Activated CD4-positive, CD25-positive, alpha-beta regulatory T cell (primary cell): ENCODE data around the gene SLC24A3.

Experiments
- DNase-seq, 4 experiments: peaks; one replicate each; lab custom pipeline; 2025; lab: John Stamatoyannopoulos, UW

SLC24A3 gene

GRCh38 chr20:19427913-19428312, 215.5 kb downstream of the SLC24A3 start:
- no peak for DNase-seq

DNA sequence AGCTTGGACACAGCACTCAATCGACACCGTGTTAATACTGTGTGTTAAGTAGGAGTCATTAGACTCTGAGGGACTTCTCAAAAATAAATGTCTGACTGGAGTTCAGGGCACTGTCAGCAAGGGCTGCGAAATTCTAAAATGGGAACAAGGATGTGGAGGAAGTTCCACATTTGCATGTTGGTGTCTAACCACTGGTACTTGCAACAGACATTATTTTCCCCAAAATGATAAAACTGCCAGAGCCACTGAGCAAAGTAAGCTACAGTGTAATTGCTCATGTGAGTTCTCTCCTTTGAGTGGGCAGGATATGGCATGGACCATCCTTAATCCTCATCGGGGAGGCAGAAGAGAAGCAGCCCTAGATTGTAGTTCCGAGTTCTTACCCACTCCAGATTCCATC, 215.9 kb downstream of the SLC24A3 start:
- no peak for DNase-seq

DNA sequence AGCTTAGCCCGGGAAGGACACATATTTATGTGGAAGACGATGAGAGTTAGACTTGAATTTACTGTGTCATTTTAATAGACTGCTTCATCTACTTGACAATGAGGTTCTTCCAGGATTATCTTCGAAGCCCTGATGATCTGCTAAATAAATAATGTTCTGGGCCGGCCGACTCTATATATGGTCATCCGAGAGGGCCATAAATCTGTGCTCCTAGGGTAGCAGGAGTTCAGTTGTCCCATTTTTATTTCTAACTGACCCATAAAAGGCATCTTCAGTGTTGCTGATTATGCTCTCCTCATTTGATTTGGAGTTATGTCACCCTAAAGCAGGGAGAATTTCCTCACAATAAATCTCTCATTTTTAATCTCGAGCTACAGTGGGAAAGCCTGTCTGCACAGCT, 217.1 kb downstream of the SLC24A3 start:
- DNase-seq = no peak

DNA sequence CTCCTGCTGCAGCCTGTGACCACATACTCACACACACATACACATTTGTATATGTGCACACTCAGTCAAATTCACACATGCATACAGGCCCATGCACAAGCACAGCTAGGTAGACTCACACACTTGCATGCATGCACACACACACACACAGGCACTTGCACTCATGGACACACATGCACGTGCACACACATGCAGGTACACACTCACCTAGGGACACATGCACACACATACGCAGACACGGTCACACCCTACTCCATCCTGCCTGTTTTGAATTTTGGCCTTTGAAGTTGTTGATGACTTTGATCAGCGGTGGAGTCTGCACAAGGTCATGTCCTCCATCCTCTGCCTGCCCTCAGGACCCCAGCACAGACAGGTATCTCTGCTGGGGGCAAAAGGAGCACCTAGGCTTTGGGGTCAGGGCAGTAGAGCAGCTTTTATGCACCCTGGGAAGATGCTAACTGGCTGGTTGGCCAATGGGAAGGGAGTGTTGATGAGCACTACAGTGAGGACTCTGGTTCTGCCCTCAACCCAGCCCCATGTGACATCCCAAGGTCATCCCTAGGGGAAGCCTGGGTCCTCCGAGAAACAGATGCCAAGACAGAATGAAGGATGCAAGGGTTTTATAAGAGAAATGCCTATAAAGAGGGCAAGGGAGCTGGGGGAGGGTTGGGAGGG, 218.3 kb downstream of the SLC24A3 start:
- no peak for DNase-seq

DNA sequence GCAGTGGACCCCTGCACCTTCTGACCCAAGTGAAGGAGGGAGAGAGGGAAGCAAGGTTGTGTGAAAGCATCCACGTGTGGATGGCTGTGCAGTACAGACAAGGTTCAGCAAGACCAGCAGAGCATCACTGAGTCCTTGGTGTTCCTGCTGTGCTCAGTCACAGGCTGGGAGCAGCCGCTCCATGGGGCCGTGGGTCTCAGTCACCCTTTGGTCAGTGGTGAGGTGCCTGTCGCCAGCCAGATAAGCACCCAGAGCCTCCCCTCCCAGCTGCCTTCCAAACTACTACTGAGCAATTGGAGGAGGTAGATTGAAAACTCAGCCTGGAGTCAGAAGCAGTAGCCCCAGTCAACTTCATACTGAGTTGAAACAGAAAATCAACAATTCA, 218.9 kb downstream of the SLC24A3 start:
- no peak for DNase-seq

DNA sequence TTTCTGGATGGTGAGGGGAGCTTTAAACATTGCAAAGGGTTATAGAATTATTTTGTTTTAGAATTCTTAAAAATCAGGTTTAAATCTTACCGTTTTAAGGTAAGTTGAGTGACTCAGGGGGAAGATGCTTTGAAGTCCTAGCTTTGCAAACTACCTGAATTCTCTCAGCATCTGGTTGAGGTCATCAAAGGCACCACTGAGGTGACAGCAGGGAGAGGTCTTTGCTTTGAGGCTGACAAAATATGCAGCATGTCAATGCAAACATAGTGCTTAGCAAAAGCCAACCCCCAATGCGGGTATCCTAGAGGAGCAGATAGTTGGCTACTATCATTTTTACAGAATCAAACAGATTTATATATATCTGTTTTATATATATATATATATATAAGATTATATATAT, 219.5 kb downstream of the SLC24A3 start:
- DNase-seq = no peak

DNA sequence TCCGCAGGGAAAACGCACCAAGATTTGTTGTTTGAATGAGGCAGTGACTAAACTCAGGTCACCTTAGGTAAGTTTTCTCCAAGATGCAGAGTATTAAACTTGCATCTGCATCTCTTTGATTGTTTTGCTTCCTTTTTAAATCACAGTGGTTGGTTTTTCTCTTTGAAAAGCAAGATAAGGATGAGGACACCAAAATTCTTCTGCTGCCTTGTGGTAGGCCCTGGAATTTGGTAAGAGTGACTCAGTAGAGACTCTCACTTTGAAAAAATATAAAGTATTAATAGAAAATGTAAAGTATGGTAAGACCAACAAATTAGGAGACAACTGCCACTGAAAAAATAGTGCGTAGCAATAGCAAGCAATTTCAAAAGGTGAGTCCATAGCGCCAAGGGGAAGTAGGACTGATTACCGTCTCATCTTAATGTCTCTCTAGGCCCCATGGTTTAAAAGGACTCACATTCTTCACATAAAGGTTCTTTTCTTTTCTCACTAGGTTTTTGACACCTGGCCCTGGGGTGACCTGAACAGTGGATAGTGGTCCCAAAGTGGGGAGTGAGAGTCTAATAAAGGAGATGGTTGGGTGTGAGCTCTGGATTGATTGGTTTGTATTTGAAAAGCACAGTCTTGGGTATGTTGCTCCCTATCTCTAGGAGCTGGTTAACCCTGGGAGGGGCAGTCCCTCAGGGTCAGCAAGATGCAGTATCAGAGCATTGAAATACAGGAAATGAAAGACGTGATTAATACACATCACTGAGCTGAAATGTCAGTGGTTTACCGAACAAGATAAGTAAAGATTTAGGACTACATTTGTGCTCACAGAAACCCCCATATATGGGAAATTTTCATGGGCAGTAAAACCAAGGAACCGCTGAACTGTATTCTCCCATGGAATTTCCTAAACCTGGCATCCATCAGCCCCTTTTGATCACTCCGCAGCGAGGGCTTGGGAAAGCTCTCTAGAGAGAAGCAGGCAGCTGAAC, 221.2 kb downstream of the SLC24A3 start:
- DNase-seq = no peak

GRCh38 chr20:19435316-19435715, 222.9 kb downstream of the SLC24A3 start:
- DNase-seq = no peak

DNA sequence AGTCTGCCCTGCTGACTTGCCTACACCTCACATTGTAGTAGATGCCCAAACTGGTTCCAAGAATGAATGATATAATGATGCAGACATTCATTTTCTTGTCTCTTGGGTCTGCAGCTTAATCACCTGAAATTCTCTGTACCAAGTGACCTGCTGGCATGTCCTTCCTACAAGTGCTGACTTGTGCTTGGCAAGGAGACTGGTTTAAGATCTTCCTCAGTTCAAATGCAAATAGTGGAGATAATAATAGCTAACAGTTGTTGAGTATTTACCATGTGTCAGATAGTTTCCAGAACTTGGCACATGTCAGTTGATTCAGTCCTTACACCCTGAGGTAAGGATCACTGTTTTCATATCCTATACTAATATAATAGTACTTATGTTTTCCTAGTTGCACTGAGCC, 223.4 kb downstream of the SLC24A3 start:
- no peak for DNase-seq

DNA sequence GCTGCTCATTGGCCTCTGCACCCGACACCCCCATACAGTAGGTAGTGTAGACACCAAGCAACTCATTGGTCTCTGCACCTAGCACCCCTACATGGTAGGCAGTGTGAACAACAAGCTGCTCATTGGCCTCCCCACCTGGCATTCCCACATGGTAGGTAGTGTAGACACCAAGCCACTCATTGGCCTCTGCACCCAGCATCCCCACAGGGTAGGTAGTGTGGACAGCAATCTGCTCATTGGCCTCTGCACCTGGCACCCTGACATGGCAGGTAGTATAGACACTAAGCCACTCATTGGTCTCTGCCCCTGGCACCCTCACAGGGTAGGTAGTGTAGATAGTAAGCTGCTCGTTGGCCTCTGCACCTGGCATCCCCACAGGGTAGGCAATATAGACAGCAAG, 226.0 kb downstream of the SLC24A3 start:
- no peak for DNase-seq

DNA sequence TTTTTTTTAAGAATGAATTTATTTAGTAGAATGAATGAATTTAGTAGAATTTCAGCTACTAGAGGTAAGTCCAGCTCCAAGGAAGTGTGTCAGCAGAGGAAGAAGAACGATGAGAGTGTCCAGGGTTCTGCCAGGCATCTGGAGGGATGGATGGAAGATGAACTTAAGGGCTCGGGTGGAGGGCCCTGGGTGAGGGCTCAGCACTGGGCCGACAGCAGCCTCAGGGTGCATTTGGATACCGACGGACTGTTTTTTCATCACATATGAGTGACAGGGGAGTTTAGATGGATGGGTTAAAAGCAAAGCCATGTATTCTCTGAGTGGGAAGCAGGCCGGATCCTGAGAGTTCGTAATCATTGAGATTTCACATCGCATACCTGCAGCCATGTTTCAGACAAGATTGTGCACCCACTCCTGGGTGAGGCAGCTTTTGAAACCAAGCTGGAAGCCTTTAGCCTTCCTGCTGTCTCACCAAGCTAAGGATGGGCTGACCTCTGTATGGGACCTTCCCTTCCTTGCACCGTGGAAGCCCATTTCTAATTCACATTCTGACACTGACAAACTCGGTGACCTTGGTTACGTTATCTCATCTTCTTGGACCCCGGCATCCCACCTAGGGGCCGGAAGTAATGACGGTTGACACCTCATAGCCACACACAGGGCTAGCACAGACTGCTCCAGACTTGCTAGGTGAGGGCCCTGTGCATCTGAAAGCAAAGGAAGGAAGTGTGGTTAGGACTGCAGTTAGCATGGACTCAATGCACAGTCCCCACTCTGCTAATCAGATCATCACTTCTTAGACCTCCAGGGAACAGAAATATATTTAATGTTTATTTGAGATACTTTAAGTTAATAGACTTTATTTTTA, 228.5 kb downstream of the SLC24A3 start:
- no peak for DNase-seq

DNA sequence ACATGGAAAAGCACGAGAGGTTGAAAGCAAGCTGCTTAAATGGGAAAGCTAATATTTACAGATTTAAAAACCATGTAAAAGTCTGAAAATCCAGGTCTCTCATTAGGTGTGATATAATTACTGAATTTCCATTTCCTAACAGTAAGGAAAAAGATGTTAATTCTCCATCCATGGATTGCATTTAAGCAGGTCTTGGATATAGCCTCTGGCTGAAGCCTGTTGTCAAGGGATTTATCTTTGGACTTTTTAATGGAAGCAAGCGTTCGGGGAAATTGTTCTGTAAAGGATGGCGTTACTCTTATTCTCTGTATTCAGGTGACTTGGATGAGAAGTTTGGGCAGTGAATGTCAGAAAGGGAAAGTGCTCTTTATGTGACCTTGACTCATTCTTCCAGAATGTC, 233.8 kb downstream of the SLC24A3 start:
- DNase-seq = no peak

DNA sequence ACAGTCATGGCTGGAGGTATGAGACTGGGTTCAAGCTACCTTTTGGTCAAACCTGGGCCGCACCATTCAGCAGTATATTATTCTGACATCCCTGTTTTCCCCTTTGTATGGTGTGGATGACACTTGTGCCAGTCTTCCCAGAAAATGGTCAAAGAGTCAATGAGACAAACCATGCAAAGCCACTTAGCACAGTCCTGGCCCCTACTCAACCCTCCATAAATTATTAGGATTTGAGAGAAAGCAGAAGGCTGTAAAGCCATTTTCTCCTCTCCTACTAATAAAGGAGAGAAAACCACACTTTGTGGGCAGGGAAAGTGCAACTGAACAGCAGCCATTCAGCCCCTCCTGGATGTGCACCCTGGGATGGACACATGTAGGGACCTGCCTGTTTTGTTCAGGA, 236.2 kb downstream of the SLC24A3 start:
- DNase-seq = no peak

GRCh38 chr20:19449051-19449450, 236.6 kb downstream of the SLC24A3 start:
- no peak for DNase-seq

- no peak for DNase-seq
Measured at GRCh38 chr20:19451231-19451922, 238.9 kb downstream of the SLC24A3 start.

GRCh38 chr20:19451923-19452295, 239.5 kb downstream of the SLC24A3 start:
- DNase-seq = no peak

GRCh38 chr20:19453410-19453809, 241.0 kb downstream of the SLC24A3 start:
- DNase-seq = no peak

GRCh38 chr20:19453862-19454261, 241.4 kb downstream of the SLC24A3 start:
- DNase-seq = no peak

GRCh38 chr20:19456595-19457395, 244.4 kb downstream of the SLC24A3 start:
- DNase-seq = no peak

- no peak for DNase-seq
Measured at GRCh38 chr20:19457611-19458010, 245.2 kb downstream of the SLC24A3 start.

- no peak for DNase-seq
Measured at GRCh38 chr20:19460386-19460785, 247.9 kb downstream of the SLC24A3 start.
